OCI-LY1 (cell line): ENCODE measurements around the gene PDCD10.

Source experiments
- H2AFZ ChIP-seq: fragments of 200-600 bp; sonication (generic), shearing (Covaris generic); 2 replicates; pipeline ENCODE4 v1.6.0; 2014; ENCODE audit warnings: antibody characterized with exemption, mild to moderate bottlenecking, low read length
- H3F3A ChIP-seq: fragments of 200-600 bp; sonication (generic), shearing (Covaris generic); 2 replicates; pipeline ENCODE4 v1.6.0; 2014; ENCODE audit warnings: mild to moderate bottlenecking, antibody characterized with exemption, low read length, moderate library complexity; ENCODE audit not compliant: insufficient read depth
- H3K27ac ChIP-seq: fragments of 200-600 bp; sonication (generic); 2 replicates; pipeline ENCODE4 v1.5.1; 2014; ENCODE audit warnings: low read length, mixed run types, mild to moderate bottlenecking, low read depth; ENCODE audit not compliant: poor library complexity, severe bottlenecking
- H3K27me3 ChIP-seq: fragments of 200-600 bp; sonication (generic); 2 replicates; pipeline ENCODE4 v1.6.0; 2014; ENCODE audit warnings: antibody characterized with exemption, mild to moderate bottlenecking, low read length, moderate library complexity; ENCODE audit not compliant: insufficient read depth
- H3K36me3 ChIP-seq: fragments of 200-600 bp; sonication (generic); 2 replicates; pipeline ENCODE4 v1.6.1; 2014; ENCODE audit warnings: mild to moderate bottlenecking, antibody characterized with exemption, low read length, moderate library complexity, mixed read lengths; ENCODE audit not compliant: insufficient read depth
- H3K4me1 ChIP-seq: fragments of 200-600 bp; sonication (generic); 2 replicates; pipeline ENCODE4 v1.5.1; 2014; ENCODE audit warnings: mild to moderate bottlenecking, low read length, moderate library complexity; ENCODE audit not compliant: insufficient read depth, severe bottlenecking
- H3K4me2 ChIP-seq: fragments of 200-600 bp; sonication (generic), shearing (Covaris generic); 2 replicates; pipeline ENCODE4 v1.6.1; 2014; ENCODE audit warnings: low read length
- H3K4me3 ChIP-seq: fragments of 200-600 bp; sonication (generic); 2 replicates; pipeline ENCODE4 v1.5.1; 2014; ENCODE audit warnings: low read length, low read depth, mild to moderate bottlenecking, mixed read lengths; ENCODE audit not compliant: poor library complexity, severe bottlenecking
- H3K79me2 ChIP-seq: fragments of 200-600 bp; shearing (Covaris generic); 2 replicates; pipeline ENCODE4 v1.6.1; 2016; ENCODE audit warnings: mixed run types, low read length, mixed read lengths; ENCODE audit not compliant: insufficient read depth
- H3K9ac ChIP-seq: fragments of 200-600 bp; sonication (generic), shearing (Covaris generic); 2 replicates; pipeline ENCODE4 v1.6.1; 2014; ENCODE audit warnings: mild to moderate bottlenecking, low read length, mixed read lengths
- H3K9me2 ChIP-seq: fragments of 200-600 bp; sonication (generic), shearing (Covaris generic); 2 replicates; pipeline ENCODE4 v1.6.1; 2014; ENCODE audit warnings: low read depth, mild to moderate bottlenecking, low read length, mixed read lengths
- H3K9me3 ChIP-seq: fragments of 200-600 bp; shearing (Covaris generic); 2 replicates; pipeline ENCODE4 v1.6.1; 2014; ENCODE audit warnings: low read length, mixed read lengths
- H4K20me1 ChIP-seq: fragments of 200-600 bp; sonication (generic), shearing (Covaris generic); 2 replicates; pipeline ENCODE4 v1.6.0; 2016; ENCODE audit warnings: mild to moderate bottlenecking, low read length; ENCODE audit not compliant: insufficient read depth
- CTCF ChIP-seq: fragments of 200-600 bp; sonication (generic), shearing (Covaris generic); IDR thresholded peaks from 2 replicates; pipeline ENCODE4 v1.5.1; 2017; ENCODE audit warnings: mild to moderate bottlenecking, antibody characterized with exemption, low read length, moderate library complexity, mixed read lengths
- EZH2 ChIP-seq: fragments of 200-600 bp; sonication (generic), shearing (Covaris generic); IDR thresholded peaks from 2 replicates; pipeline ENCODE4 v1.8.0; 2017; ENCODE audit warnings: borderline replicate concordance, mixed run types, mild to moderate bottlenecking, antibody characterized with exemption, low read length, moderate library complexity, mixed read lengths

PDCD10 gene

GRCh38 chr3:167694121-167694520, 40.6 kb downstream of the PDCD10 start:
- H3K36me3 ChIP-seq, result peaks cover 90% of the 10 kb centered on the region
- no peak overlapping the region for H3K4me3 ChIP-seq
- H3K4me2 ChIP-seq, result no peak overlapping the region
- H2AFZ ChIP-seq, result no peak overlapping the region
- no peak overlapping the region for H3K9ac ChIP-seq
- peaks cover 20% of the 10 kb centered on the region for H3K4me1 ChIP-seq
- H3F3A ChIP-seq, result no peaks in the 10 kb centered on the region
- TF ChIP-seq EZH2 (no peak), CTCF (no peak)
- no peaks in the 10 kb centered on the region for H3K27me3 ChIP-seq
- H4K20me1 ChIP-seq, result no peaks in the 10 kb centered on the region
- no peak overlapping the region for H3K27ac ChIP-seq
- no peaks in the 10 kb centered on the region for H3K9me3 ChIP-seq
- no peaks in the 10 kb centered on the region for H3K79me2 ChIP-seq
- H3K9me2 ChIP-seq, result no peaks in the 10 kb centered on the region

GRCh38 chr3:167691366-167691765, 43.3 kb downstream of the PDCD10 start:
- Histone ChIP-seq H3K36me3 (peaks cover 89% of the 10 kb centered on the region), H3K9me2 (no peaks in the 10 kb centered on the region), H3K4me2 (no peak overlapping the region)

GRCh38 chr3:167684388-167684993, 50.2 kb downstream of the PDCD10 start:
- H3K79me2 ChIP-seq, result no peaks in the 10 kb centered on the region; the same call in 1 of the 2 replicates
- H3K9ac ChIP-seq, result no peak overlapping the region
- H3K9me2 ChIP-seq, result no peaks in the 10 kb centered on the region
- peak; percentile 82 for TF ChIP-seq CTCF
- TF ChIP-seq EZH2, result no peak
- H3K27me3 ChIP-seq, result no peaks in the 10 kb centered on the region
- H3K9me3 ChIP-seq, result no peaks in the 10 kb centered on the region
- no peak overlapping the region for H3K27ac ChIP-seq
- H2AFZ ChIP-seq, result no peak overlapping the region
- H3K4me3 ChIP-seq, result no peak overlapping the region
- peaks cover 71% of the 10 kb centered on the region for H3K36me3 ChIP-seq
- H3K4me1 ChIP-seq, result no peaks in the 10 kb centered on the region
- no peaks in the 10 kb centered on the region; the same call in 1 of the 2 replicates for H3F3A ChIP-seq
- H4K20me1 ChIP-seq, result no peaks in the 10 kb centered on the region
- H3K4me2 ChIP-seq, result no peak overlapping the region

More at GRCh38 chr3:167691366-167691765, 43.3 kb downstream of the PDCD10 start:
- Histone ChIP-seq H3K27ac (peak overlapping the region; percentile 24), H2AFZ (no peak overlapping the region), H3K9me3 (no peaks in the 10 kb centered on the region), H3K4me3 (no peak overlapping the region), H3K79me2 (no peaks in the 10 kb centered on the region), H3K9ac (no peak overlapping the region), H3F3A (no peaks in the 10 kb centered on the region), H4K20me1 (no peaks in the 10 kb centered on the region), H3K27me3 (no peaks in the 10 kb centered on the region), H3K4me1 (peaks cover 20% of the 10 kb centered on the region)
- TF ChIP-seq CTCF (no peak), EZH2 (no peak)
